Measurements from ENCODE around the gene NUDT4. TPM values are rescaled to one million over a fixed set of nuclear protein-coding genes. Genes with fewer than 3 reads are reported as not detected.

NUDT4 gene
- total RNA-seq, 6 experiments from 2014 or later = 46.4 to 62.6 (median 51.6) TPM

DNA sequence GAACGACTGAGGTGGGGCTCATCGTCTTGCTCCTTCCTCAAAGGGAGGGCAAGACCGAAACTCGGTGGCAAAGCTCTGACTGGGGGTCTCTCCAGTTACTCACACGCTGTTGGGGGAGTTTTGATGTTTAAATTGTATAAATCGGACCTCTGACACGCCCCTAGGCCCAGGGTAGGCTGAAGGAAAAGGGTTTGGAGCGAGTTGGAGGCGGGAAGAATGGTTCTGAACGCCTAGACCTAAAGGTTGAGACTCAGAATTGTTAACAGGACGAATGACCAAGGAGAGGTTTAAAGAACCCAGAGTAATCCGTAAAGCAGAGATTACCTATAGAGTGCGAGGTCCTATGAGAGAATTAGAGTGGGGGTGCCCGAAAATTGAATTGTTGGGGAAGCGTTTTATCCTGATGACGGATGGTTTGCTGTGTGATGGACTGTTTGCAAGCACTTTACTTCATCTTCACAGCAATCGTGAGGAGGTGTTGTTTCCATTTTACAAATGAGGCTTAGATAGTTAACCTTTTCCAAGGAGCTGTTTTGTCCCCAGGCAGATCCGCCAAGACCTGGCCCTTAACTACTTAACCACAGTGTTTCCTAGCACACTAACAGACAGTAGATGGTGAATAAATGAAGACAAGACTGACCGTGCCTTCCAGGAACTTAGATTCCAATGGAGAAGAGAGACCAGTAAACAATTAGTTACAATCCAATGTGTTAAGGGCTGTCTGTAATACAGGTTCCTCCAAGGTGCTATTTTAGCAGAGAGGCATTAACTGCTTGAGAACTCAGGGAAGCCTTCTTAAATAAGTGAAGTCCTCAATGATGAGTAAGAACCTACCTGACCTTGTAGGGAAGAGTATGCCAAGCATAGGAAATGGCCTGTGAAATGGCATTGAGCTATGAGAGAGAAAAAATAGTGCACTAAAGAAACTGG lies 65.0 kb downstream of the NUDT4 start:
- peak overlapping the region; percentile 98 for H3K27ac Mint-ChIP-seq

DNA sequence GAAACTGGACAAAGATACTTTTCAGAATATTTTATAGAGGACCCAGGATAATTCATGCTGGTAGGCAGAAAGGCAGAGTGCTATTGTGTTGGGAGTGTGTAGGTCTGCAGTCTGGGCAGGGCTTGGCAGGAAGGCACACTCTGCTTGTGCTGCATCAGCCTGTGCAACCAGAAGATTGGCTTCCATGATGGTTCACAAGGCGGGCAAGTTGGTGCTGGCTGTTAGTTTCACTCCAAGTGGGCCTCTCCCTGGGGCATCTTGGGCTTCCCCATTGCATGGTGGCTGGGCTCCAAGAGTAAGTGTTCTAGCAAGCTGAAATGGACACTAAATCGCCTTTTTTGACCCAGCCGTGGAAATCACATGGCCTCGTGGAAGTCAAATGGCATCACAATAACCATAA lies 65.9 kb downstream of the NUDT4 start:
- H3K36me3 Mint-ChIP-seq (ENCODE audit: low read depth) = peaks cover 6% of the 10 kb centered on the region
- H3K27ac Mint-ChIP-seq = no peak overlapping the region
- no peaks in the 10 kb centered on the region for H3K9me3 Mint-ChIP-seq
- no peak overlapping the region for H3K4me3 Mint-ChIP-seq
- TF ChIP-seq, protein P1, sequence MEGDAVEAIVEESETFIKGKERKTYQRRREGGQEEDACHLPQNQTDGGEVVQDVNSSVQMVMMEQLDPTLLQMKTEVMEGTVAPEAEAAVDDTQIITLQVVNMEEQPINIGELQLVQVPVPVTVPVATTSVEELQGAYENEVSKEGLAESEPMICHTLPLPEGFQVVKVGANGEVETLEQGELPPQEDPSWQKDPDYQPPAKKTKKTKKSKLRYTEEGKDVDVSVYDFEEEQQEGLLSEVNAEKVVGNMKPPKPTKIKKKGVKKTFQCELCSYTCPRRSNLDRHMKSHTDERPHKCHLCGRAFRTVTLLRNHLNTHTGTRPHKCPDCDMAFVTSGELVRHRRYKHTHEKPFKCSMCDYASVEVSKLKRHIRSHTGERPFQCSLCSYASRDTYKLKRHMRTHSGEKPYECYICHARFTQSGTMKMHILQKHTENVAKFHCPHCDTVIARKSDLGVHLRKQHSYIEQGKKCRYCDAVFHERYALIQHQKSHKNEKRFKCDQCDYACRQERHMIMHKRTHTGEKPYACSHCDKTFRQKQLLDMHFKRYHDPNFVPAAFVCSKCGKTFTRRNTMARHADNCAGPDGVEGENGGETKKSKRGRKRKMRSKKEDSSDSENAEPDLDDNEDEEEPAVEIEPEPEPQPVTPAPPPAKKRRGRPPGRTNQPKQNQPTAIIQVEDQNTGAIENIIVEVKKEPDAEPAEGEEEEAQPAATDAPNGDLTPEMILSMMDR (IDR thresholded peaks at IDR 0.05) = no peak
- no peak for DNase-seq
- peaks cover 5% of the 10 kb centered on the region; the same call in 1 of the 2 replicates for H3K27me3 Mint-ChIP-seq (ENCODE audit: insufficient read depth)
- peaks cover 34% of the 10 kb centered on the region for H3K4me1 Mint-ChIP-seq (ENCODE audit: low read depth)

More for the DNA sequence above, 65.0 kb downstream of the NUDT4 start:
- H3K9me3 Mint-ChIP-seq = no peaks in the 10 kb centered on the region
- DNase-seq = no peak
- H3K4me1 Mint-ChIP-seq (ENCODE audit: low read depth) = peaks cover 43% of the 10 kb centered on the region
- H3K36me3 Mint-ChIP-seq (ENCODE audit: low read depth) = peaks cover 6% of the 10 kb centered on the region
- TF ChIP-seq, protein P1 (IDR thresholded peaks at IDR 0.05) = no peak
- peaks cover 5% of the 10 kb centered on the region; the same call in 1 of the 2 replicates for H3K27me3 Mint-ChIP-seq (ENCODE audit: insufficient read depth)
- peak overlapping the region; percentile 93 for H3K4me3 Mint-ChIP-seq

DNA sequence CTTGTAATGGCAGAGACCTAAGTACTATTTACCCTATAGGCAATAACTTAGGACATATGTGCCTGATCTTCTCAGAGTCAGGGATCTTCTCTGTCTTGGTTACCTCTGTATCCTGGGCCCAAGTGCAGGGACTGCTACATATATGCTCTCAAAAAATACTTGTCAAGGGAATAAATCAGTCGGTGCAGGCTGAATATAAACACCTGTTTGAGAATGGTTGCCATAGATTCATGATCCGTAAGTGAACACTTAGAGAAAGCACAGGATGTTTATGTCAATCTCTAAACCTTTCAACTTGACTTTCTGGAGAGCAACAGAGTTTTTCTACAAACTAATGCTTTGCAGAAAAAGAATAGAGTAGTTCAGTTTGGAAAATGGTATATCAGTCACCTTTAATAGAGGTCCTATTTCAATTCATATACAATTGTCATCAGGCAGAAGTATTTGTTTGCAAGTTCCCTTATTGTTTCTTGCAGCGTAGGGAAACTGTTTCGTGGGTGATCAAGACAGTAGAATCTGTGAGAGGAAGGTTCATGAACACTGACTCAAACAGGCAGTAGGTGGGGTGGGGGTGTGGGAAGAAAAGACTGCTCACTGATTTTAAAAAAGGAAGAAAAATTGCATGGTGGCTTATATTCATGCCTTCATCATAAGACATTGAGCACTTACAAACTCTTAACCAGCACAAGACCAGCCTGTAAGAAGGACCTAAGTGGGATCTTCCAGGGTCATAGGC lies 70.0 kb downstream of the NUDT4 start:
- Mint-ChIP-seq H3K27ac (no peak overlapping the region), H3K27me3 (ENCODE audit: insufficient read depth) (peaks cover 1% of the 10 kb centered on the region; the same call in 1 of the 2 replicates), H3K4me1 (ENCODE audit: low read depth) (peaks cover 8% of the 10 kb centered on the region), H3K4me3 (no peak overlapping the region), H3K36me3 (ENCODE audit: low read depth) (no peaks in the 10 kb centered on the region), H3K9me3 (no peaks in the 10 kb centered on the region; the same call in 1 of the 2 replicates)
- no peak for DNase-seq
- TF ChIP-seq, protein P1 (IDR thresholded peaks at IDR 0.05) = no peak

DNA sequence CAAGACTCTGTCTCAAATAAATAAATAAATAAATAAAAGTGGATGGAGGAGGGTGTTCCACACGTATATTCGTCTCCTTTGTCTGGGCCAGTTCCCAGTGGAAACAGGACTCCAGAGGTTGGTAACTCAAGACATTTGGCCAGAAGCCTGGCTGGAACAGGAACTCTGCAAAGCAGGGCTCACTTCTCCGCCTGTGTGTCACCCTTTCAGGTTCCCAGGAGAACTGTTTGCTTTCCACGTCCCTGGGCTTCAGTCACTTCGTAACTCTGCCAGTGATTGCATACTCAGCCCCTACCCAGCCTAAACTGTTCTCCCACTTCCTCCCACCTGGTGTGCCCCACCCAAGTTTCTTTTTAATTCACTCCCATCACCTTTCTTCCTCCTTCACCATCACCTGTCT lies 71.1 kb downstream of the NUDT4 start:
- Mint-ChIP-seq H3K4me1 (ENCODE audit: low read depth) (peaks cover 9% of the 10 kb centered on the region), H3K27ac (no peak overlapping the region), H3K4me3 (no peak overlapping the region), H3K9me3 (no peaks in the 10 kb centered on the region; the same call in 1 of the 2 replicates), H3K27me3 (ENCODE audit: insufficient read depth) (peaks cover 1% of the 10 kb centered on the region; the same call in 1 of the 2 replicates), H3K36me3 (ENCODE audit: low read depth) (no peaks in the 10 kb centered on the region)
- no peak for DNase-seq
- TF ChIP-seq, protein P1 (IDR thresholded peaks at IDR 0.05) = no peak

DNA sequence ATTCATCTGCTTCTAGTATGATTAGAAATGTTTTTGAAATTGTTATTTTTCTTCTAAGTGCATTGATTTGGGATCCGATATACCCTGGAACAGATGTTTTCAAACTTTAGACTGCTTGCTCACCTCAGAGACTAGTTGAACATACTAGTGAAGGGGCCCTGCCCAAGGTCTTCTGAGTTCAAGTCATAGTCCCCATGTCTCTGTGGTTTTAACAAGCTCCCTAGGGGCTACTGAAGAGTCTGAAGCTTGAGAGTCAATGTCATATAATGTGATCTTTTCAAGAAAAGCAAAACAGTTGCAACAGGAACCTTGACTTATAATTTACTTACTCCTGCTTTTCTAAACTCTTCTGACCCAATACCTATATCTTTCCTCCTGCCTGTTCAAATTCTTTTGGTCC lies 71.6 kb downstream of the NUDT4 start:
- no peak overlapping the region for H3K4me3 Mint-ChIP-seq
- H3K36me3 Mint-ChIP-seq (ENCODE audit: low read depth) = no peaks in the 10 kb centered on the region
- no peaks in the 10 kb centered on the region; the same call in 1 of the 2 replicates for H3K9me3 Mint-ChIP-seq
- no peak overlapping the region for H3K27ac Mint-ChIP-seq
- DNase-seq = no peak
- TF ChIP-seq, protein P1 (IDR thresholded peaks at IDR 0.05) = no peak
- peaks cover 1% of the 10 kb centered on the region; the same call in 1 of the 2 replicates for H3K27me3 Mint-ChIP-seq (ENCODE audit: insufficient read depth)
- H3K4me1 Mint-ChIP-seq (ENCODE audit: low read depth) = peaks cover 14% of the 10 kb centered on the region
